SU-DHL-6 (cell line): Measurements from ENCODE around the gene TCEANC2.

Experiments used
- CTCF ChIP-seq: fragments of 200-600 bp; sonication (generic); IDR thresholded peaks from one replicate; pipeline ENCODE4 v1.5.1; 2017; ENCODE audit warnings: antibody characterized with exemption, mild to moderate bottlenecking, low read length, moderate library complexity; ENCODE audit not compliant: insufficient read depth, poor library complexity, severe bottlenecking
- EZH2phosphoT487 ChIP-seq: fragments of 200-600 bp; sonication (generic), shearing (Covaris generic); conservative IDR thresholded peaks from 2 replicates; pipeline ENCODE4 v1.6.1; 2018; ENCODE audit warnings: mild to moderate bottlenecking, antibody characterized with exemption, low read length, moderate library complexity, mixed read lengths

GRCh38 chr1:54108156-54108555 is 54.7 kb downstream of the TCEANC2 start:
- TF ChIP-seq CTCF, result no peak
- TF ChIP-seq EZH2phosphoT487, result no peak
